Measurements from ENCODE around the gene SYDE2. TPM values are rescaled to one million over a fixed set of nuclear protein-coding genes. Genes with fewer than 3 reads are reported as not detected.

The SYDE2 gene
- total RNA-seq, 1 experiment from 2014 or later = 19.9 TPM

DNA sequence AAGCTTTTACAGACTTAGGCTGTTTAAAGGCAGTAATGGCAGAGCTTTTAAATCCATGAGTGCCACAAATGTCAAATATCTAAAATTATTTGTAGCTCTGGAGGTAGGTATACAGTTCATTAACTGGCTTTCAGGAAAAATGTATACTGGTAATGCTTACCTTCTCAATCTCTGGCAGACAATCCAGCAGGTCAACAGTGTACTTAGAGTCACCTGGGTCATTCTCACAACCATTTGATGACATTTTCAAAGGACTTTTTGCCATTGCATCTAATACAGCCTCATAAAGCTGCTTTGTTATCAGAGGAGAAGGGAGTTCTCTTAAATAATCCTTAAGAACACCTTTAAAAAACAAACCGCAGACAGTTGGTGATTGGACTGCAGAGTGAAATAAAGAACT lies 31.9 kb downstream of the SYDE2 start:
- intact Hi-C loops (cut with micrococcal nuclease; ENCODE audit: unreplicated experiment) = no loop called here

DNA sequence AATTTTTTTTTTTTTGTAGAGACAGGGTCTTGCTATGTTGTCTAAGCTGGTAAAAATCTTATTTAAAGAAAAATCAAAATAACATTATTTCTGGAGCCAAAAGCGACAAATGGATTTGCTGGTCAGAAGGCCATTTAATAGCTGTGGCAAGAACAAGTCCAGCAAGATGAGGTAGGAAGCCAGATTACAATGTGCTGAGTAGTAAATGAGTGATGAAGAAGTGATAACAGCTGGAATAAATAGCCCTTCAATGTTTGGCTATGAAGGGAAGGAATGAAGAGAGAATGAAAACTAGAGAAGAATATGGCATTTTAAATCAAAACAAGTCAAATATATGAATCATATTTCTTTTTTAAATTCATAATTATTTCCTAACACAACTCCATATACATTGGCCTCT lies 34.5 kb downstream of the SYDE2 start:
- no peaks in the 10 kb centered on the region for H3K36me3 ChIP-seq (ENCODE audit: control insufficient read depth, insufficient read depth, low read length)
- intact Hi-C loops (cut with micrococcal nuclease; ENCODE audit: unreplicated experiment) = no loop called here
- ChIA-PET POLR2A (no interaction called here), CTCF (interaction anchor here (1.3 kb wide), 1 partner anchor 22 kb away, joined by 6 read pairs; no protein-coding TSS in a partner anchor)
- Mint-ChIP-seq H3K27ac (ENCODE audit: unreplicated experiment) (no peak overlapping the region), H3K4me1 (ENCODE audit: low read depth, unreplicated experiment) (no peaks in the 10 kb centered on the region), H3K9me3 (ENCODE audit: unreplicated experiment) (no peaks in the 10 kb centered on the region), H3K36me3 (ENCODE audit: insufficient read depth, unreplicated experiment) (peaks cover 19% of the 10 kb centered on the region), H3K4me3 (ENCODE audit: unreplicated experiment) (no peak overlapping the region), H3K27me3 (ENCODE audit: insufficient read depth, unreplicated experiment) (no peaks in the 10 kb centered on the region)
- no peaks in the 10 kb centered on the region for H3K9me3 ChIP-seq
- no peak overlapping the region for H3K4me3 ChIP-seq (ENCODE audit: low read depth, low read length)
- no peaks in the 10 kb centered on the region for H3K27me3 ChIP-seq (replicated peaks; ENCODE audit: control insufficient read depth, insufficient read depth, low read length)
- DNase-seq = no peak
- no TSS peak for BruUV-seq (replicated peaks)
- no peaks in the 10 kb centered on the region for H3K4me1 ChIP-seq
- TF ChIP-seq, protein P1, sequence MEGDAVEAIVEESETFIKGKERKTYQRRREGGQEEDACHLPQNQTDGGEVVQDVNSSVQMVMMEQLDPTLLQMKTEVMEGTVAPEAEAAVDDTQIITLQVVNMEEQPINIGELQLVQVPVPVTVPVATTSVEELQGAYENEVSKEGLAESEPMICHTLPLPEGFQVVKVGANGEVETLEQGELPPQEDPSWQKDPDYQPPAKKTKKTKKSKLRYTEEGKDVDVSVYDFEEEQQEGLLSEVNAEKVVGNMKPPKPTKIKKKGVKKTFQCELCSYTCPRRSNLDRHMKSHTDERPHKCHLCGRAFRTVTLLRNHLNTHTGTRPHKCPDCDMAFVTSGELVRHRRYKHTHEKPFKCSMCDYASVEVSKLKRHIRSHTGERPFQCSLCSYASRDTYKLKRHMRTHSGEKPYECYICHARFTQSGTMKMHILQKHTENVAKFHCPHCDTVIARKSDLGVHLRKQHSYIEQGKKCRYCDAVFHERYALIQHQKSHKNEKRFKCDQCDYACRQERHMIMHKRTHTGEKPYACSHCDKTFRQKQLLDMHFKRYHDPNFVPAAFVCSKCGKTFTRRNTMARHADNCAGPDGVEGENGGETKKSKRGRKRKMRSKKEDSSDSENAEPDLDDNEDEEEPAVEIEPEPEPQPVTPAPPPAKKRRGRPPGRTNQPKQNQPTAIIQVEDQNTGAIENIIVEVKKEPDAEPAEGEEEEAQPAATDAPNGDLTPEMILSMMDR (IDR thresholded peaks at IDR 0.05; ENCODE audit: insufficient read depth in 1 of 2, low read depth in 1 of 2, low read length in 1 of 2, severe bottlenecking in 1 of 2, unreplicated experiment in 1 of 2) = no peak

More for the DNA sequence above, 31.9 kb downstream of the SYDE2 start:
- Histone ChIP-seq H3K27me3 (replicated peaks; ENCODE audit: control insufficient read depth, insufficient read depth, low read length) (no peaks in the 10 kb centered on the region), H3K4me3 (ENCODE audit: low read depth, low read length) (no peak overlapping the region), H3K9me3 (no peaks in the 10 kb centered on the region), H3K4me1 (no peaks in the 10 kb centered on the region), H3K36me3 (ENCODE audit: control insufficient read depth, insufficient read depth, low read length) (no peaks in the 10 kb centered on the region)
- POLR2A ChIA-PET = no interaction called here
- Mint-ChIP-seq H3K9me3 (ENCODE audit: unreplicated experiment) (no peaks in the 10 kb centered on the region), H3K4me3 (ENCODE audit: unreplicated experiment) (no peak overlapping the region), H3K27me3 (ENCODE audit: insufficient read depth, unreplicated experiment) (no peaks in the 10 kb centered on the region), H3K27ac (ENCODE audit: unreplicated experiment) (no peak overlapping the region), H3K4me1 (ENCODE audit: low read depth, unreplicated experiment) (no peaks in the 10 kb centered on the region), H3K36me3 (ENCODE audit: insufficient read depth, unreplicated experiment) (peaks cover 34% of the 10 kb centered on the region)
- no TSS peak for BruUV-seq (replicated peaks)
- DNase-seq = no peak
- TF ChIP-seq, protein P1 (IDR thresholded peaks at IDR 0.05; ENCODE audit: insufficient read depth in 1 of 2, low read depth in 1 of 2, low read length in 1 of 2, severe bottlenecking in 1 of 2, unreplicated experiment in 1 of 2) = no peak
- CTCF ChIA-PET = interaction anchor here (0.5 kb wide), 1 partner anchor 12 kb away, joined by 4 read pairs; no protein-coding TSS in a partner anchor

DNA sequence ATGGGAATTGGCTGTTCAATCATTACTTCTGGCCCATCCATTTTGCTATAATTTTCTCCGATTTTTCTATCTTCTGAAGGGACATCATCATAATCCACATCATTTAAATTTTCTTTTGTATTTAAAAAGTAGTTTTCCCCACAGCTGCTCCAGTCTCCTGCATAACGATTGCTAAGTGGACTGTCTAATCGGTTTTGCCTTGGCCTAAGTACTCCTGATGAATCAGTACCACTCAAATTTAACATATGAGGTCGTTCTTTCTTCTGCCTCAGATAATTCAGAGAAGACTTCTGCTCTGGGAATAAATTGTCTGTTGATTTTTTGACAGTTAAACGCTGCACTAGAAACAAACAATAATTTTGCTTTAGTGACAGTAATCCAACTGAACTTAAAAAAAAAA lies 41.9 kb downstream of the SYDE2 start:
- no peaks in the 10 kb centered on the region for H3K27me3 Mint-ChIP-seq (ENCODE audit: insufficient read depth, unreplicated experiment)
- DNase-seq = no peak
- Histone ChIP-seq H3K27me3 (replicated peaks; ENCODE audit: control insufficient read depth, insufficient read depth, low read length) (no peaks in the 10 kb centered on the region), H3K9me3 (no peaks in the 10 kb centered on the region), H3K36me3 (ENCODE audit: control insufficient read depth, insufficient read depth, low read length) (no peaks in the 10 kb centered on the region), H3K4me1 (no peaks in the 10 kb centered on the region), H3K4me3 (ENCODE audit: low read depth, low read length) (no peak overlapping the region)
- BruUV-seq (replicated peaks) = no TSS peak
- no peaks in the 10 kb centered on the region for H3K4me1 Mint-ChIP-seq (ENCODE audit: low read depth, unreplicated experiment)
- H3K27ac Mint-ChIP-seq (ENCODE audit: unreplicated experiment) = no peak overlapping the region
- ChIA-PET CTCF (no interaction called here), POLR2A (no interaction called here)
- H3K4me3 Mint-ChIP-seq (ENCODE audit: unreplicated experiment) = no peak overlapping the region
- peaks cover 19% of the 10 kb centered on the region for H3K36me3 Mint-ChIP-seq (ENCODE audit: insufficient read depth, unreplicated experiment)
- H3K9me3 Mint-ChIP-seq (ENCODE audit: unreplicated experiment) = no peaks in the 10 kb centered on the region
- TF ChIP-seq, protein P1 (IDR thresholded peaks at IDR 0.05; ENCODE audit: insufficient read depth in 1 of 2, low read depth in 1 of 2, low read length in 1 of 2, severe bottlenecking in 1 of 2, unreplicated experiment in 1 of 2) = no peak
- intact Hi-C loops (cut with micrococcal nuclease; ENCODE audit: unreplicated experiment) = no loop called here
